MM.1S (cell line): ENCODE data around the gene LRRC74B.

ENCODE experiments used
- DNase-seq: peaks from one replicate; pipeline ENCODE4 v3.0.0-alpha.2; 2015
- H2AFZ ChIP-seq: fragments of 300-600 bp; sonication (generic); 2 replicates; pipeline ENCODE4 v1.6.0; 2016; ENCODE audit warnings: antibody characterized with exemption, low read length
- H3F3A ChIP-seq: fragments of 300-600 bp; sonication (generic); 2 replicates; pipeline ENCODE4 v1.6.1; 2016; ENCODE audit warnings: mild to moderate bottlenecking, antibody characterized with exemption, low read length, moderate library complexity, mixed read lengths; ENCODE audit not compliant: insufficient read depth
- H3K27ac ChIP-seq: fragments of 300-600 bp; sonication (generic); 2 replicates; pipeline ENCODE4 v1.5.1; 2016; ENCODE audit warnings: mild to moderate bottlenecking, low read length
- H3K27me3 ChIP-seq: fragments of 300-600 bp; sonication (generic); replicated peaks from 2 replicates; pipeline ENCODE4 v1.6.0; 2016; ENCODE audit warnings: low read length; ENCODE audit not compliant: insufficient read depth
- H3K36me3 ChIP-seq: fragments of 300-600 bp; sonication (generic); replicated peaks from 2 replicates; pipeline ENCODE4 v1.6.1; 2016; ENCODE audit warnings: mild to moderate bottlenecking, low read length, mixed read lengths; ENCODE audit not compliant: insufficient read depth
- H3K4me1 ChIP-seq: fragments of 300-600 bp; sonication (generic); 2 replicates; pipeline ENCODE4 v1.6.1; 2016; ENCODE audit warnings: low read length, mixed read lengths
- H3K4me2 ChIP-seq: fragments of 300-600 bp; sonication (generic); 2 replicates; pipeline ENCODE4 v1.6.0; 2016; ENCODE audit warnings: low read depth, low read length
- H3K4me3 ChIP-seq: fragments of 300-600 bp; sonication (generic); 2 replicates; pipeline ENCODE4 v1.5.1; 2016; ENCODE audit warnings: low read length, mixed read lengths
- H3K79me2 ChIP-seq: fragments of 300-600 bp; sonication (generic); 2 replicates; pipeline ENCODE4 v1.6.1; 2016; ENCODE audit warnings: mixed run types, low read length, mixed read lengths
- H3K9ac ChIP-seq: fragments of 300-600 bp; sonication (generic); 2 replicates; pipeline ENCODE4 v1.6.1; 2016; ENCODE audit warnings: low read length, mixed read lengths
- H3K9me2 ChIP-seq: fragments of 300-600 bp; sonication (generic); replicated peaks from 2 replicates; pipeline ENCODE4 v1.6.1; 2016; ENCODE audit warnings: mild to moderate bottlenecking, low read length, mixed read lengths; ENCODE audit not compliant: insufficient read depth
- H3K9me3 ChIP-seq: fragments of 300-600 bp; sonication (generic); replicated peaks from 2 replicates; pipeline ENCODE4 v1.6.1; 2016; ENCODE audit warnings: mild to moderate bottlenecking, low read length, mixed read lengths; ENCODE audit not compliant: insufficient read depth
- H4K20me1 ChIP-seq: fragments of 300-600 bp; sonication (generic); 2 replicates; pipeline ENCODE4 v1.6.1; 2016; ENCODE audit warnings: mild to moderate bottlenecking, low read length, moderate library complexity, mixed read lengths; ENCODE audit not compliant: insufficient read depth
- CTCF ChIP-seq: fragments of 300-600 bp; sonication (generic); IDR thresholded peaks from 2 replicates; pipeline ENCODE4 v1.5.1; 2016; ENCODE audit warnings: antibody characterized with exemption, low read length, mixed read lengths
- EZH2 ChIP-seq: fragments of 300-600 bp; sonication (generic); optimal IDR thresholded peaks from 2 replicates; pipeline ENCODE3; 2017; ENCODE audit warnings: low read depth, mild to moderate bottlenecking, antibody characterized with exemption, low read length, mixed read lengths
- EZH2phosphoT487 ChIP-seq: fragments of 300-600 bp; sonication (generic); IDR thresholded peaks from 2 replicates; pipeline ENCODE4 v1.6.1; 2018; ENCODE audit warnings: antibody characterized with exemption, low read length

LRRC74B gene

DNA sequence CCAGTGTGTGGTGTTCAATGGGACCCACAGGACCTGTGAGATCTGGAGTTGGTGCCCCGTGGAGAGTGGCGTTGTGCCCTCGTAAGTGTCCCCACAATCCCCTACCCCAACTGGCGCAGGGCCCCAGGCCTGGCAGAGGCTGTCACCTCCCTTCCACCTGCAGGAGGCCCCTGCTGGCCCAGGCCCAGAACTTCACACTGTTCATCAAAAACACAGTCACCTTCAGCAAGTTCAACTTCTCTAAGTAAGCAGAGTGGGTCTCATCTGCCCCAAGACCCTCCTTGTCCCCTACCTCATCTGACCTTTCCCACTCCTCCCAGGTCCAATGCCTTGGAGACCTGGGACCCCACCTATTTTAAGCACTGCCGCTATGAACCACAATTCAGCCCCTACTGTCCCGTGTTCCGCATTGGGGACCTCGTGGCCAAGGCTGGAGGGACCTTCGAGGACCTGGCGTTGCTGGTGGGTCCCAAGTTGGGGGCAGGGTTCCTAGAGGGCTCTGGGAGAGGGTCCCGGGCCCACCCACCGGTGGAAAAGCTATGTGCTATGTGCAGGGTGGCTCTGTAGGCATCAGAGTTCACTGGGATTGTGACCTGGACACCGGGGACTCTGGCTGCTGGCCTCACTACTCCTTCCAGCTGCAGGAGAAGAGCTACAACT lies 22.7 kb upstream of the LRRC74B start:
- no peak for DNase-seq
- Histone ChIP-seq H3K36me3 (no peaks in the 10 kb centered on the region), H3F3A (no peaks in the 10 kb centered on the region), H3K4me1 (no peaks in the 10 kb centered on the region; the same call in 1 of the 2 replicates), H2AFZ (no peak overlapping the region), H3K27ac (no peak overlapping the region), H3K4me3 (no peak overlapping the region), H3K9ac (no peak overlapping the region), H3K79me2 (no peaks in the 10 kb centered on the region), H3K9me3 (no peaks in the 10 kb centered on the region), H3K9me2 (no peaks in the 10 kb centered on the region), H3K4me2 (no peak overlapping the region), H3K27me3 (peaks cover 26% of the 10 kb centered on the region), H4K20me1 (no peaks in the 10 kb centered on the region)
- TF ChIP-seq EZH2 (no peak), EZH2phosphoT487 (no peak), CTCF (peak; percentile 12; the same call in 1 of the 2 replicates)

DNA sequence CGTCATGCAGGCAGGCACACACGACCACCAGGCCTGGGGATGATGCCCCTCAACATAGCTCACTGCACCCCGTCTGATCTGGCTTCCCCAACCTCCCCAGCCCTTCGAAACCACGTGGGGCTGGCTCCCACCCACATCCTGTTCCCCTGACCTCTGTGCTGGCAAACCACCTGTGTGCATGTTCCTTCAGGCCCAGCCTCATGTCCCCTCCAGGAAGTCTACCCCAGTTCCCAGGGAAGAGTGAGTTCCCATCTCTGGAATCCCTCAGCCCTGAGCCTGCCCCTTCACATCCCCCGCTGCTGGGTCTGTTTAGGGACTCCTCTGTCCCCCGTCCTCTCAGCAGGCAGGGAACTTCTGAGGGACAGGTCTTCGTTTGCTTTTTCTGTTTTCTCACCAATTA lies 20.5 kb upstream of the LRRC74B start:
- H2AFZ ChIP-seq, result no peak overlapping the region

DNA sequence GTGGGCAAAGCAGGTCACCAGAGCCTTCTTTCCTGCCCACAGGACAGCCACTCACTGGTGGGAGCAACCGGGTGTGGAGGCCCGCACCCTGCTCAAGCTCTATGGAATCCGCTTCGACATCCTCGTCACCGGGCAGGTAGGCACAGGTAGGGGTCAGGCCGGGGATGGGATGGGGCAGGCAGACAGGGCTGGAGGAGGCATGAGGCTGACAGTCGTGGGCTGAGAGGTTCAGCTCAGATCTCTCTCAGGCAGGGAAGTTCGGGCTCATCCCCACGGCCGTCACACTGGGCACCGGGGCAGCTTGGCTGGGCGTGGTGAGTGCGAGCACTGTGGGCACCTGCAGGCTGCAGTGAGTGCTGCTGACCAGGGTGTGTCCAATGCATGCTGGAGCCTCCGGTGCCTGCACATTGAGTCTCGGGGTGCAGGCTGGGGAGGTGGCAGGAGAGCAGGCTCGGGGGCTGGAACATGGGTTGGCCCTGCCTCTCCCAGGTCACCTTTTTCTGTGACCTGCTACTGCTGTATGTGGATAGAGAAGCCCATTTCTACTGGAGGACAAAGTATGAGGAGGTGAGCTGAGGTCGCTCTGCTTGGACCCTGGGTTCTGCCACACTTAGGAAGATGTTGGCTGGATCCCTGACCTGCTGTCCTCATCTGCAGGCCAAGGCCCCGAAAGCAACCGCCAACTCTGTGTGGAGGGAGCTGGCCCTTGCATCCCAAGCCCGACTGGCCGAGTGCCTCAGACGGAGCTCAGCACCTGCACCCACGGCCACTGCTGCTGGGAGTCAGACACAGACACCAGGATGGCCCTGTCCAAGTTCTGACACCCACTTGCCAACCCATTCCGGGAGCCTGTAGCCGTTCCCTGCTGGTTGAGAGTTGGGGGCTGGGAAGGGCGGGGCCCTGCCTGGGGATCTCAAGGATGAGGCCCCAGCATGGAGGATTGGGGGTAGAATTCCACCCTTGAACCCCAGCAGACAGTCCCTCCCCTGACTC lies 19.7 kb upstream of the LRRC74B start:
- Histone ChIP-seq H3K4me3 (no peak overlapping the region), H3K9ac (no peak overlapping the region), H3K4me2 (no peak overlapping the region), H3K4me1 (no peaks in the 10 kb centered on the region; the same call in 1 of the 2 replicates), H2AFZ (no peak overlapping the region), H3F3A (no peaks in the 10 kb centered on the region), H3K27ac (no peak overlapping the region), H3K36me3 (no peaks in the 10 kb centered on the region), H3K9me3 (no peaks in the 10 kb centered on the region), H3K9me2 (no peaks in the 10 kb centered on the region), H3K27me3 (peaks cover 26% of the 10 kb centered on the region), H3K79me2 (no peaks in the 10 kb centered on the region), H4K20me1 (no peaks in the 10 kb centered on the region)
- no peak for TF ChIP-seq CTCF
- TF ChIP-seq EZH2, result no peak
- TF ChIP-seq EZH2phosphoT487, result no peak
- DNase-seq, result no peak

More for the DNA sequence above, 20.5 kb upstream of the LRRC74B start:
- Histone ChIP-seq H4K20me1 (no peaks in the 10 kb centered on the region), H3K79me2 (no peaks in the 10 kb centered on the region), H3K36me3 (no peaks in the 10 kb centered on the region), H3K9me3 (no peaks in the 10 kb centered on the region), H3K4me1 (no peaks in the 10 kb centered on the region; the same call in 1 of the 2 replicates), H3K4me2 (no peak overlapping the region), H3K4me3 (no peak overlapping the region), H3K27ac (no peak overlapping the region), H3F3A (no peaks in the 10 kb centered on the region), H3K9ac (no peak overlapping the region), H3K27me3 (peaks cover 19% of the 10 kb centered on the region), H3K9me2 (no peaks in the 10 kb centered on the region)
- no peak for DNase-seq
- no peak for TF ChIP-seq EZH2
- TF ChIP-seq CTCF, result no peak
- TF ChIP-seq EZH2phosphoT487, result no peak
